ENCODE measurements around the gene CCDC185. TPM values are rescaled to one million over a fixed set of nuclear protein-coding genes. Genes with fewer than 3 reads are reported as not detected.

CCDC185 gene
- total RNA-seq, 1 donor from 2014 or later, result not detected

DNA sequence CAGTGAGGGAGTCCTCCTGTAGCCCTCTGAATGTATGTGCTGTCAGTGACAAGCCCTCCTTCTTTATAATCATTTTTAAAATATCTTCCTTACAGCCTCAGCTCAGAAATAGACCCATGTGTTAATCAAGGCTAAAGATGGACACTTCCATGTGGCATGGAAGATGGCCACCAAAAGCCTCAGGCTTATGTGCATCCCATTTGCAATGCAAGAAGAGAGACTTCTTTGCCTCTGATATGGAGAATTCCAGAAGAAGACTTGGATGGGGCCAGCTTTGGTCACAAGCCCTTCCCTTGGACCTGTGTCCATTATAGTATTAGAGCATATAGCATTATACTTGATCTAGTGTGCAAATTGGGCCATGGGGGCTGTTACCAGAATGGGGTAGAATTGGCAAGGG is 18.5 kb downstream of the CCDC185 start:
- no peaks in the 10 kb centered on the region for H3K27me3 ChIP-seq (ENCODE audit: control insufficient read depth in 3 of 3, insufficient read depth in 3 of 3, low read length in 3 of 3)
- H3K4me3 ChIP-seq (ENCODE audit: low read length in 3 of 3), result no peak overlapping the region
- H3K36me3 ChIP-seq (ENCODE audit: control insufficient read depth in 3 of 3, insufficient read depth in 3 of 3, low read length in 3 of 3), result no peaks in the 10 kb centered on the region
- H3K4me1 ChIP-seq (ENCODE audit: control insufficient read depth in 3 of 3, insufficient read depth in 3 of 3, low read length in 3 of 3), result no peaks in the 10 kb centered on the region
- no peak overlapping the region for H3K27ac ChIP-seq (ENCODE audit: low read depth, low read length)
- H3K9me3 ChIP-seq (ENCODE audit: control insufficient read depth in 3 of 3, low read length in 3 of 3), result no peaks in the 10 kb centered on the region
- H3K9ac ChIP-seq (ENCODE audit: low read depth in 1 of 3, low read length in 3 of 3), result no peak overlapping the region

DNA sequence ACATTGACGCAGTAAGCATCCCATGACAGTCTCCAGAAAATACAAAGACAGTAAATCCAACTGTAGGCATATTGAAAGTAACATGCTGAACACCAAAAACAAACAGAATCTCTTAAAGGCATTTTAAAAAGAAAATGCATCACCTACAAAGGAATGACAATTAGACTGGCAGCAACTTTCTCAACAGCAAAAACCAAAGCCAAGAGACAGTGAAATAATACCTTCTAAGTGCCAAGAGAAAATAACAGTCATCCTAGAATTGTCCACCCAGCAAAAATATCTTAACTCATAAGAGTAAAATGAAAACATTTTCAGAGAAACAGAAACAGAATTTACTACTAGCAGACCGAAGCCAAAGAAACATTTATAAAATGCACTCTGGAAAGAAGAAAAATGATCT is 20.0 kb downstream of the CCDC185 start:
- no peaks in the 10 kb centered on the region for H3K36me3 ChIP-seq (ENCODE audit: control insufficient read depth in 3 of 3, insufficient read depth in 3 of 3, low read length in 3 of 3)
- no peak overlapping the region for H3K4me3 ChIP-seq (ENCODE audit: low read length in 3 of 3)
- no peak overlapping the region for H3K9ac ChIP-seq (ENCODE audit: low read depth in 1 of 3, low read length in 3 of 3)
- no peaks in the 10 kb centered on the region for H3K27me3 ChIP-seq (ENCODE audit: control insufficient read depth in 3 of 3, insufficient read depth in 3 of 3, low read length in 3 of 3)
- no peak overlapping the region for H3K27ac ChIP-seq (ENCODE audit: low read depth, low read length)
- no peaks in the 10 kb centered on the region for H3K4me1 ChIP-seq (ENCODE audit: control insufficient read depth in 3 of 3, insufficient read depth in 3 of 3, low read length in 3 of 3)
- H3K9me3 ChIP-seq (ENCODE audit: control insufficient read depth in 3 of 3, low read length in 3 of 3), result no peaks in the 10 kb centered on the region

DNA sequence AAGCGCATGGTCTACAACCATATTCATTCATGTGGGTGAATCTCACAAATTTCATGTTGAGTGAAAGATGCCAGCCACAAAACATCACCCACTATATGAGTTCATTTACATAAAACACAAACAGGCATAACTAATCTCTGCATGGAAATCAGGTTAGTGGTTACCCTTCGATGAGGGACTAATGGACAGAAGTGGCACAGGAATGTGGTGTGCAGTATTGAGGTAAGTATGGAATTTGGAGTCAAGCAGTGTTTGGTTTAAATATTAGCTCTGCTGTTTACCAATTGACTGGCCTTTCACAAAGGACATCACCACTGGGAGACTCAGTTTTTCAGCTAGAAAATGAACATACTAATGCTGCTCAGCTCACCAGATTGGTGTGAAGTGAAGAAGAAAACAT is 24.2 kb downstream of the CCDC185 start:
- no peaks in the 10 kb centered on the region for H3K27me3 ChIP-seq (ENCODE audit: control insufficient read depth in 3 of 3, insufficient read depth in 3 of 3, low read length in 3 of 3)
- H3K9me3 ChIP-seq (ENCODE audit: control insufficient read depth in 3 of 3, low read length in 3 of 3), result no peaks in the 10 kb centered on the region
- H3K36me3 ChIP-seq (ENCODE audit: control insufficient read depth in 3 of 3, insufficient read depth in 3 of 3, low read length in 3 of 3), result no peaks in the 10 kb centered on the region
- no peak overlapping the region for H3K9ac ChIP-seq (ENCODE audit: low read depth in 1 of 3, low read length in 3 of 3)
- H3K27ac ChIP-seq (ENCODE audit: low read depth, low read length), result no peak overlapping the region
- H3K4me3 ChIP-seq (ENCODE audit: low read length in 3 of 3), result no peak overlapping the region
- H3K4me1 ChIP-seq (ENCODE audit: control insufficient read depth in 3 of 3, insufficient read depth in 3 of 3, low read length in 3 of 3), result peaks cover 0 to 3% (median 0%) of the 10 kb centered on the region in 3 donors

DNA sequence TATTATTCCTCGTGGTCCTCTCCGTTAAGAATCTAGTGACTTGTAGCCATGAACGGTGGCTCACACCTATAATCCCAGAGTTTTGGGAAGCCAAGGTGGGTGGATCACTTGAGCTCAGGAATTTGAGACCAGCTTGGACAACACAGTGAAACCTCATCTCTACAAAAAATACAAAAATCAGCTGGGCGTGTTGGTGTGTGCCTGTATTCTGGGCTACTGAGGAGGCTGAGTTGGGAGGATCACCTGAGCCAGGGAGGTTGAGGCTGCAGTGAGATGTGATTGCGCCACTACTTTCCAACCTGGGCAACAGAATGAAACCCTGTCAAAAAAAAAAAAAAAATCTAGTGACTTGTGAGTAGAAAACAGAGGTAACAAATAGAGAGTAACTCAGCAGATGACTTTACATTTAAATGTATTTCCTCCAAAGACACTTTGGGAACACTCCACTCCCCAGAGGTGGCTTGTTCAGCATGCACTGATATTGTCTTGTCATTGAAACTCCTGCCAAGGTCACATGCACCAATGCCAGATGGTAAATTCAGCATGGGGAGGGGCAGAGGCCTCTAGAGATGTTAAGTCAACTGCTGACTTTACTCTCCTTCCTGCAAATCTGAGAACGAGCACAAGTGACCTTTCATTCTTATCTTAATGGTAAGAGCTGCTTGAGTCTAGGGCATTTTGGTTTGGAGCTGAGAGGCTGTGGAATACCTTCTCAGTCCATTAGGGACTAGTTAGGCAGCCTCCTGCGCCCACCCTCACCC is 24.9 kb downstream of the CCDC185 start:
- H3K27ac ChIP-seq (ENCODE audit: low read depth, low read length), result no peak overlapping the region
- no peaks in the 10 kb centered on the region for H3K36me3 ChIP-seq (ENCODE audit: control insufficient read depth in 3 of 3, insufficient read depth in 3 of 3, low read length in 3 of 3)
- H3K9me3 ChIP-seq (ENCODE audit: control insufficient read depth in 3 of 3, low read length in 3 of 3), result no peaks in the 10 kb centered on the region
- H3K27me3 ChIP-seq (ENCODE audit: control insufficient read depth in 3 of 3, insufficient read depth in 3 of 3, low read length in 3 of 3), result no peaks in the 10 kb centered on the region
- no peak overlapping the region for H3K9ac ChIP-seq (ENCODE audit: low read depth in 1 of 3, low read length in 3 of 3)
- H3K4me3 ChIP-seq (ENCODE audit: low read length in 3 of 3), result no peak overlapping the region
- H3K4me1 ChIP-seq (ENCODE audit: control insufficient read depth in 3 of 3, insufficient read depth in 3 of 3, low read length in 3 of 3), result peaks cover 0 to 3% (median 0%) of the 10 kb centered on the region in 3 donors

DNA sequence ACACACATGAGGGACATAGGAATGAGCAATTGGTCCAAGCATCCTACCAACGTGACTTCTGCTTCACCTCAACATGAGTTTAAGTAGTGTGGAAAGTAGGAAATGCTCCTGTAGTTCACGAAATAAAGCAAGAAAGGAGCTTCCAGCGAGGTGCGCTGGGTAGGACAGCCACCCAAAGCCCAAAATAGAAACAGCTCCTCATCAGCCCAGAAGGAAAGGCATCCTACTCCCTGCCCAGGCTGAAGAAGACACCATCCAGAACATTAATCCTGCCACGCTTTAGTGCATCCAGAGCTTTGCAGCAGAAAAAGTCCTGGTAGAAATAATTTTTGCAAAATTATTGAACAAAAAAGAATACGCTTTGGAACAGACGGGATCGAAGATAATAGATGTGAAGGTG is 25.9 kb downstream of the CCDC185 start:
- H3K4me1 ChIP-seq (ENCODE audit: control insufficient read depth in 3 of 3, insufficient read depth in 3 of 3, low read length in 3 of 3), result peaks cover 0 to 3% (median 0%) of the 10 kb centered on the region in 3 donors

DNA sequence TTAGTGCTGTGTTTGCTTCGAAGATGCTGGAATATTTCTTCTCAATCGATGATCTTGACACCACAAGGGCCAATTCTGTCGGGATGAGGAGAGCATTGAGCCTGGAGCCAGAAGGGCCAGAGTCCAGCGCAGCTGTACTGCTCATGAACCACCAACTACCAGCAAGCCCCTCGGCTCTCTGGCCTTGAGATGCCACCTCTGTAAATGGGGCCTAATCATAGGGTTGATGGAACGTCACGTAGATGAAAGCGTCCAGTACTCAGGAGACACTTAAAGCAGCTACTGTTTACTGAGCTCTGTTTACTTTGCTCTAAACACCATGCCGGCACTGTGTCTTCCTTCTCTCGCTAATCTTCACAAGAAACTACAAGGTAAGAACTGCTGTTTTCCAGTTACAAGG is 26.3 kb downstream of the CCDC185 start:
- Histone ChIP-seq H3K9ac (ENCODE audit: low read depth in 1 of 3, low read length in 3 of 3) (no peak overlapping the region), H3K4me3 (ENCODE audit: low read length in 3 of 3) (no peak overlapping the region), H3K27ac (ENCODE audit: low read depth, low read length) (no peak overlapping the region), H3K27me3 (ENCODE audit: control insufficient read depth in 3 of 3, insufficient read depth in 3 of 3, low read length in 3 of 3) (no peaks in the 10 kb centered on the region), H3K9me3 (ENCODE audit: control insufficient read depth in 3 of 3, low read length in 3 of 3) (no peaks in the 10 kb centered on the region), H3K4me1 (ENCODE audit: control insufficient read depth in 3 of 3, insufficient read depth in 3 of 3, low read length in 3 of 3) (peaks cover 0 to 4% (median 0%) of the 10 kb centered on the region in 3 donors), H3K36me3 (ENCODE audit: control insufficient read depth in 3 of 3, insufficient read depth in 3 of 3, low read length in 3 of 3) (no peaks in the 10 kb centered on the region)

More for the DNA sequence above, 25.9 kb downstream of the CCDC185 start:
- Histone ChIP-seq H3K9me3 (ENCODE audit: control insufficient read depth in 3 of 3, low read length in 3 of 3) (no peaks in the 10 kb centered on the region), H3K9ac (ENCODE audit: low read depth in 1 of 3, low read length in 3 of 3) (no peak overlapping the region), H3K36me3 (ENCODE audit: control insufficient read depth in 3 of 3, insufficient read depth in 3 of 3, low read length in 3 of 3) (no peaks in the 10 kb centered on the region), H3K27ac (ENCODE audit: low read depth, low read length) (no peak overlapping the region), H3K4me3 (ENCODE audit: low read length in 3 of 3) (no peak overlapping the region), H3K27me3 (ENCODE audit: control insufficient read depth in 3 of 3, insufficient read depth in 3 of 3, low read length in 3 of 3) (no peaks in the 10 kb centered on the region)

DNA sequence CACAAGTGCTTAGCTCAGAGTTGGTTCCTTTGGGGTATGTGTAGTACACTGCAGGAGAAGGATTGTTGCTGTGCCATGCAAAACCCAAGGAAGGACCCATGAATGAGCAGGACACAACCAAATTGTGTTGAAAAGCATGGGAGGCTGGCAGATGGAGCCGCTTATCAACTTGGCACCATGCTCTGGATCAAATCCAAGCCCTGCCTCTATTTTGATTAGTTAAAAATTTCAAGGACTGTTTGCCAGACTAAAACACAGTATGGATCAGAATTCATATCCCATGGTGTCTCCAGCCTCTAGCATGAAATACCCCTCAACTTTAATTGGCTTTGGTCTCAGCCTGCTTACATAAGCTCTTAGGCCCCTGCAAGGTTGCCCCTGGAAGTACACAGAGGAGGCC is 27.8 kb downstream of the CCDC185 start:
- no peaks in the 10 kb centered on the region for H3K36me3 ChIP-seq (ENCODE audit: control insufficient read depth in 3 of 3, insufficient read depth in 3 of 3, low read length in 3 of 3)
- H3K27me3 ChIP-seq (ENCODE audit: control insufficient read depth in 3 of 3, insufficient read depth in 3 of 3, low read length in 3 of 3), result no peaks in the 10 kb centered on the region
- H3K4me3 ChIP-seq (ENCODE audit: low read length in 3 of 3), result no peak overlapping the region
- H3K27ac ChIP-seq (ENCODE audit: low read depth, low read length), result no peak overlapping the region
- no peak overlapping the region for H3K9ac ChIP-seq (ENCODE audit: low read depth in 1 of 3, low read length in 3 of 3)
- H3K4me1 ChIP-seq (ENCODE audit: control insufficient read depth in 3 of 3, insufficient read depth in 3 of 3, low read length in 3 of 3), result peaks cover 0 to 6% (median 0%) of the 10 kb centered on the region in 3 donors
- no peaks in the 10 kb centered on the region for H3K9me3 ChIP-seq (ENCODE audit: control insufficient read depth in 3 of 3, low read length in 3 of 3)

DNA sequence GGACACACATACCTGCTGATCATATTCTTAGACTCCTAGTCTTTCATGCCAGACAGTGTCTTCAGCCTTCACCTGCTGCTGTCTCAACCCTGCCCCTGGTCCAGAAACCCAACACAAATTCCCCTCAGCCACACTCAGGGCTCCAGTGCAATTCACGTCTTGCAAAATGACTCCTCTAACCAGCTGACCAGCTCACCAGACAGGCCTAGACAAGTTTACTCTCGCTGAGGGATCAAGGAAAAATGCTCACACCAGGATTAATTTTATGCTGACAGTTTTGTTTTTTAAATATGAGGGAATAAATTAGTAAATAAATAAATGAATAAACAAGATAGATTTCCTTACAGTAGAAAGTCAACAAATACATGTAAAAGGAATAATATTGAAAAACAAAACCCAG is 28.5 kb downstream of the CCDC185 start:
- Histone ChIP-seq H3K9me3 (ENCODE audit: control insufficient read depth in 3 of 3, low read length in 3 of 3) (no peaks in the 10 kb centered on the region), H3K27ac (ENCODE audit: low read depth, low read length) (no peak overlapping the region), H3K27me3 (ENCODE audit: control insufficient read depth in 3 of 3, insufficient read depth in 3 of 3, low read length in 3 of 3) (no peaks in the 10 kb centered on the region), H3K36me3 (ENCODE audit: control insufficient read depth in 3 of 3, insufficient read depth in 3 of 3, low read length in 3 of 3) (no peaks in the 10 kb centered on the region), H3K4me1 (ENCODE audit: control insufficient read depth in 3 of 3, insufficient read depth in 3 of 3, low read length in 3 of 3) (peaks cover 0 to 6% (median 0%) of the 10 kb centered on the region in 3 donors), H3K9ac (ENCODE audit: low read depth in 1 of 3, low read length in 3 of 3) (no peak overlapping the region), H3K4me3 (ENCODE audit: low read length in 3 of 3) (no peak overlapping the region)

DNA sequence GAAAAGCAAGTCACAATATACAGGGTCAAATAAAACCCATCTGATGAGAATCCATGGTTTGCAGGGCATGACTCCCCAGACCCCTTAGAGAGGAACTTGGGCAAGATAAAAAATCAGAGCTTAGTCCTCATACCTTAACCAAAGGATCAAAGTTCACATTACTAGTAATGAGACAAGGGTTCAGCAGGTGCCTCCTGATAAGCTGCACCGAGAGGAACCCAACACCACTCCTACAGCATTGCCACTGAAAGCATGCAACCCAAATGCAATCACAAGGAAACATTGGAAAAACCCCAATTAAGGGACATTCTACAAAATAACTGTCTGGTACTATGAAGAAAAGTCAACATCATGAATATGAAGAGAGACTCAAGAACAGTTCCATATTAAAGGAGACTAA is 29.7 kb downstream of the CCDC185 start:
- H3K4me1 ChIP-seq (ENCODE audit: control insufficient read depth in 3 of 3, insufficient read depth in 3 of 3, low read length in 3 of 3), result peaks cover 0 to 6% (median 0%) of the 10 kb centered on the region in 3 donors
- H3K9me3 ChIP-seq (ENCODE audit: control insufficient read depth in 3 of 3, low read length in 3 of 3), result no peaks in the 10 kb centered on the region
- H3K36me3 ChIP-seq (ENCODE audit: control insufficient read depth in 3 of 3, insufficient read depth in 3 of 3, low read length in 3 of 3), result no peaks in the 10 kb centered on the region
- no peak overlapping the region for H3K9ac ChIP-seq (ENCODE audit: low read depth in 1 of 3, low read length in 3 of 3)
- H3K27me3 ChIP-seq (ENCODE audit: control insufficient read depth in 3 of 3, insufficient read depth in 3 of 3, low read length in 3 of 3), result no peaks in the 10 kb centered on the region
- no peak overlapping the region for H3K4me3 ChIP-seq (ENCODE audit: low read length in 3 of 3)
- H3K27ac ChIP-seq (ENCODE audit: low read depth, low read length), result no peak overlapping the region

DNA sequence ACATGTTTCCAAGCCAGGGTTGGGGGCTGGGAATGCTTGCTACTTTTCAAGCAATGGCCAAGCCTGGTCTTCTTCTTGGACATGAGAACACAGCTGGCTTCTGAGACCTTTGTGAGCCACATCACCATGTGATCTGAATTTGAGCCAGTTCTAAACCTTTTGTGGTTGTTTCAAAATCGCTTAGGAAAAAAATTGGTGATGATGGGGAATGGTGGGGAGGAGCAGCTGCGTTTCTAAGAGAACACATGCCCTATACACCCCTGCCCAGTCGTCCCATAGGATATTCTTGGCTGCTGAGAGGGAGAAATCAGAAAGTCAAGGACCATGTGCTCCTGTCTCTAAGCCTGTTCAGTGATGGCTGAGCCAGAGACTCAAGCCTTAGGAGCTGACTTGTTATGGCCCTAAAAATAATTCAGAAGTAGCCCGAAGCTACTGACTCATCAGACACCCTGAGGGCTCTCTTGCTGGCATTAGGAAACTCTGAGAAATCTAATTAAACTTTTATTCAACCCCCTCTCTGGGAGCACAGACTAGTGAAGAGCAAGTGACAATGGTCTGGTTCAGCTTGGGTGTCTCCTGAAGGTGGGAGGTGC is 30.5 kb downstream of the CCDC185 start:
- Histone ChIP-seq H3K9me3 (ENCODE audit: control insufficient read depth in 3 of 3, low read length in 3 of 3) (peaks cover 0 to 3% (median 0%) of the 10 kb centered on the region in 3 donors), H3K27ac (ENCODE audit: low read depth, low read length) (no peak overlapping the region), H3K4me3 (ENCODE audit: low read length in 3 of 3) (no peak overlapping the region), H3K4me1 (ENCODE audit: control insufficient read depth in 3 of 3, insufficient read depth in 3 of 3, low read length in 3 of 3) (peaks cover 0 to 7% (median 2%) of the 10 kb centered on the region in 3 donors), H3K36me3 (ENCODE audit: control insufficient read depth in 3 of 3, insufficient read depth in 3 of 3, low read length in 3 of 3) (no peaks in the 10 kb centered on the region), H3K27me3 (ENCODE audit: control insufficient read depth in 3 of 3, insufficient read depth in 3 of 3, low read length in 3 of 3) (no peaks in the 10 kb centered on the region), H3K9ac (ENCODE audit: low read depth in 1 of 3, low read length in 3 of 3) (no peak overlapping the region)
